GM18499 (cell line): ENCODE results near the gene SLPI.

Source experiments
- ATAC-seq: cut with Tn5 transposase; IDR thresholded peaks from one replicate; pipeline ENCODE4 v1.9.1; 2021; ENCODE audit warnings: moderate number of reproducible peaks; ENCODE audit not compliant: insufficient read depth, unreplicated experiment

SLPI gene

DNA sequence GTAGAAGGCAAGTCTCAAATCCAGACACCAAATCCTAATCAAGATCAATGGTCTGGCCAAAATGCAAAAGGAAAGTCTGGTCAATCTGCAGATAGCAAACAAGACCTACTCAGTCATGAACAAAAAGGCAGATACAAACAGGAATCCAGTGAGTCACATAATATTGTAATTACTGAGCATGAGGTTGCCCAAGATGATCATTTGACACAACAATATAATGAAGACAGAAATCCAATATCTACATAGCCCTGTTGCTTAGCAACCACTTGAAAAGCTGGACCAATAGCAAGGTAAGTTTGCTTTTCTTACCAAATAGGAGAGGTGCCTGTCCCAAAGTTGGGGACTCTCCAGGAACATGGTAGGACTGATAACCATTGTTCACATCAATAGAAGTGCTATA lies 31.2 kb downstream of the SLPI start:
- ATAC-seq, result no peak

DNA sequence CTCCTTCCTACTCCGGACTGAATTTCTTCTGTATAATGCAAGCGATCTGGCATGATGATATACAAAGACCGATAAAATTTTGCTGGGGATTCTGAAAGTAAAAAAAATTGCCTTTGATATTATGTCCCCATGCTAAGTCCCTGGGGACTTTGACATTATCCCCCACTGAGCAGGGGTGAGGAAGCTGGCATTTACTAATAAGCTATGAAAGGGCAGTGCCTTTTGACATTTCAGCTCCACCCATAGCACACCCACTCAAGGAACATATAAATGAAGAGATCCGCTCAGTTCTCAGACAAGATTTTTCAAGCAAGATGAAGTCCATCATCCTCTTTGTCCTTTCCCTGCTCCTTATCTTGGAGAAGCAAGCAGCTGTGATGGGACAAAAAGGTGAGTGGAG lies 33.3 kb downstream of the SLPI start, which contains the start of gene SEMG2:
Gene SEMG2 (plus strand): TSS at position 298 of the 400 bp plus-strand sequence. CDS start 17 bp downstream, at position 315.
- no peak for ATAC-seq

DNA sequence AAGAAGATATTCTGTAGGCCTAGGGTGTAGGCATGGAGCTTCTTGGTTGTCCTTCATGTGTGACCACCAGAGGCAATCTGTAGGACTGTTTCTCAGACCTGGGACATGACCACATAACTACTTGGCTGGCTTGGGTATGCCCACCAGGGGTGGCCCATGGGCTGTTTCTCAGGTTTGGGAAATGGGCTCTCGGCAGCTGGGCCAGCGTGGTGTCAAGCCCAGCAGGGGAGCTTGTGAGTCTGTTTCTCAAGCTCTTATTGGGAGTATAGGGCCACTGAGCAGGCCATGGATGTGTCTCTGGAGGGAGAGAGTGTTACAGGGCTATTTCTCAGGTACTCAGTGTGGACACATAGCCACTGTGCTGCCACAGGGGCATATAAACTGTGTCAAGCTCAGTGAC lies 35.7 kb downstream of the SLPI start:
- ATAC-seq, result no peak

DNA sequence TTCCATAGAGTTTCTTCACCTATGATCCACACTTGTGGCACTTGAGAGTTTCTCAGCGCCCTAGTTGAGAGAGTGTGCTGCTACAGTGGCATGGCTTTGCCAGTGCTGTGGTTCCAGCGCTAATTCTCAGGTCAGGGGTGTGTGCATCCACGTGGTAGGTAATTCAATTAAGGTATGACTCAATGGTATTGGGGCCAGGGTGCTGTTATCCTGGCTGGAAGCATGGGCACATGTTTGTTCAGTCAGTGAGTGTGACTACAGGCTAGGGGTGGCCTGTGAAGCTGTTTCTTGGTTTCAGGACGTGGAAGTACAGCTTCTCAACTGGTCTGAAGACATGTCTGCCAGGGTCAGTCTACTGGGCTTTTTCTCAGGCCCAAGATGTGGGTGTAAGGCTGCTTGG lies 36.2 kb downstream of the SLPI start:
- ATAC-seq, result no peak

DNA sequence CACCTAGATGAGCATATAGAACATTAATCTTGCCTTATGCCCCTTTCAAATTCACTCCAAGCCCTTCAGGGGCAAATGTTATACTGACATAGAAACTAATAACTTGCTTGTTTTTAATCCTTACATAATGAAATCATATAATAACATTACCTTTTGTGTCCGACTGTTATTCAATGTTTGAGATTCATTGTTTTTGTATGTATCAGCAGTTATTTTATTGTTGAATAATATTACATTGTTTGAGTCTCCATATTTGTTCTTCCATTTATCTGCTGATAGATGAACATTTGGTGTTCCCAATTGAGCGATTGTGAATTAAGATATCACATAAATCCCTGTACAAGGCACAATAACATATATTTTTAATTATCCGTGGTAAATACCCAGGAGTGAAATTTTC lies 41.5 kb downstream of the SLPI start:
- no peak for ATAC-seq

DNA sequence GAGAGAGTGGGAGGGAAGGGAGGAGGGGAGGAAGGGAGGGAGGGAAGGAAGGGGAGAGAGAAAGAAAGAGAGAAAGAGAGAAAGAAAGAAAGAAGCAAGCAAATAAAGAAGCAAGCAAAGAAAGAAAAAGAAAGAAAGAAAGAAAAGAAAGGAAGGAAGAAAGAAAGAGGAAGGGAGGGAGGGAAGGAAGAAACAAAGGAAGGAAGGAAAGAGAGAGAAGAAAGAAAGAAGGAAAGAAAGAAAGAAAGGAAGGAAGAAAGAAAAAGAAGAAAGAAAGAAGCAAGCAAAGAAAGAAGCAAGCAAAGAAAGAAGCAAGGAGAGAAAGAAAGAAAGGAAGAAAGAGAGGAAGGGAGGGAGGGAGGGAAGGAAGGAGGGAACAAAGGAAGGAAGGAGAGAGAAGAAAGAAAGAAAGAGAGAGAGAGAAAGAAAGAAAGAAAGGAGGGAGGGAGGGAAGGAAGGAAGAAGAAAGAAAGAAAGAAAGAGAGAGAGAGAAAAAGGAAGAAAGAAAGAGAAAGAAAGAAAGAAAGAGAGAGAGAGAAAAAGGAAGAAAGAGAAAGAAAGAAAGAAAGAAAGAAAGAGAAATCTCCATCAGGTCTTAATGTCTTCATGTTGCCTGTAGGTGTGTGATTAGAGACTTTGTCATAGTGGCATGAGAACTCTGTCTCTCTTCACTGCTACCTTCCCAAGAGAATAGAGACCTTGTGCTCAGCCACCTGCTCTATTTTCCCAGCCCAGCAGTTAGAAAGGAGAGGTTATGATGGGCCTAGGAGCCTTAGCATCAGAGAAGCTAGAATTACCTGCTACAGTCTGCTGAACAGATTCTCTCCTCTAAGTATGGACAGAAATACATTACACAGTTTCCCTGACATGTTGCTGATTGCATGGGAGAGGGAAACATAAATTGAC lies 42.5 kb downstream of the SLPI start:
- no peak for ATAC-seq

DNA sequence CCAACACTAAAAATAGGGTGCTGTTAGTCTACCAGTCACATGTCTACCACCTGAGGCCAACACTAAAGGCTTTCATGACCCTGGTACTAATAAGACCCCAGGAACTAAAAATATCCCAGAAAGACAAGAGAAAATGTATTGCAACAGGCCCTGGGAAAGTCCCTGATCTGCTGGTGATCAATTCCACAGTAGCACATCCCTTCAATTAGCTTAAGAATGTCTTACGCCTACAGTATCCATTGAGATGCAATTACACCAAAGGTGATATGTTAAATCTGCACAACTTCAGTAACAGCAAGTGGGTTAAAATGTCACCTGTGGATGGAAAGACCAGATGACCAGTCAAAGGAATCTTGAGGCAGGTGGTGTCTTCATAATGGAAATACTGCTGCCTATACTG lies 44.4 kb downstream of the SLPI start:
- ATAC-seq, result no peak

DNA sequence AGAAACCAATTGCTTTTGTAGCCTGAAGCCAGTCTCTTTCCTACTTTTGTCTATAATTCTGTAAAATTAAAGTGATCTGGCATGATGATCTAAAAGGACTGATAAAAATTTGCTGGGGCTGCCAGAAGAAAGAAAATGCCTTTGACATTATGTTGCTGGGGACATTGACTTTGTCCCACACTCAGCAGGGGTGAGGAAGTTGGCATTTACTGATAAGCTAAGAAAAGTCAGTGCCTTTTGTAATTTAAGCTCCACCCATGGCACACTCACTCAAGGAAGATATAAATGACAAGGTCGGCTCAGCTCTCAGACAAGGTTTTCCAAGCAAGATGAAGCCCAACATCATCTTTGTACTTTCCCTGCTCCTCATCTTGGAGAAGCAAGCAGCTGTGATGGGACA lies 47.6 kb downstream of the SLPI start, which contains the start of gene SEMG1:
Gene SEMG1 (plus strand): TSS at position 309 of the 400 bp plus-strand sequence. CDS start 21 bp downstream, at position 330.
- no peak for ATAC-seq
